PFSK-1 (cell line): ENCODE measurements around the gene PTPRJ.

Source experiments
- FOXP2 ChIP-seq: optimal IDR thresholded peaks from 2 replicates; pipeline ENCODE3; 2011; ENCODE audit warnings: borderline replicate concordance, control low read depth, inconsistent platforms; ENCODE audit not compliant: insufficient read depth; ENCODE audit errors: extremely low read length, extremely low read depth
- POLR2AphosphoS5 ChIP-seq: IDR thresholded peaks from 2 replicates; pipeline ENCODE4 v1.6.1; 2012; ENCODE audit warnings: low read depth, mild to moderate bottlenecking, control low read depth, low read length, moderate library complexity
- REST ChIP-seq, 2 experiments: IDR thresholded peaks; 2 replicates each; pipeline versions ENCODE4 v1.6.1 to v1.8.0; 2011 to 2012; ENCODE audit warnings: low read depth in 2 of 2, low read length in 2 of 2, control low read depth in 1 of 2, inconsistent platforms in 1 of 2, mild to moderate bottlenecking in 1 of 2, moderate library complexity in 1 of 2; ENCODE audit not compliant: insufficient read depth in 1 of 2
- SIN3A ChIP-seq: IDR thresholded peaks from 2 replicates; pipeline ENCODE4 v1.6.1; 2012; ENCODE audit warnings: mild to moderate bottlenecking, low read length, moderate library complexity, borderline replicate concordance; ENCODE audit not compliant: insufficient read depth
- TAF1 ChIP-seq: IDR thresholded peaks from 2 replicates; pipeline ENCODE4 v1.6.1; 2012; ENCODE audit warnings: low read length, control low read depth, borderline replicate concordance; ENCODE audit not compliant: insufficient read depth

GRCh38 chr11:48022445-48022844 is 42.1 kb downstream of the PTPRJ start:
- no peak for TF ChIP-seq SIN3A
- TF ChIP-seq REST (IDR thresholded peaks at IDR 0.05; ENCODE audit: insufficient read depth in 1 of 2, low read depth in 2 of 2, low read length in 2 of 2): no peak
- no peak for TF ChIP-seq TAF1
- TF ChIP-seq FOXP2: no peak
- no peak for TF ChIP-seq POLR2AphosphoS5
